Measurements from ENCODE around the gene EDN3.
A peak's percentile ranks its signal among the peaks of the same experiment; 100 is the strongest.
"Not testable (repeated sequence)": the region's sequence is repeated elsewhere in the genome, so short reads cannot be mapped to it uniquely, and the experiment has no call there.

EDN3 gene

GRCh38 chr20:59335377-59335776, 35.0 kb downstream of the EDN3 start:
- Mint-ChIP-seq H3K9me3 (no peaks in the 10 kb centered on the region), H3K4me3 (no peak overlapping the region), H3K36me3 (ENCODE audit: low read depth) (no peaks in the 10 kb centered on the region), H3K4me1 (ENCODE audit: low read depth) (peaks cover 5% of the 10 kb centered on the region), H3K27me3 (peaks cover 11% of the 10 kb centered on the region), H3K27ac (no peak overlapping the region)
- intact Hi-C loops (cut with micrococcal nuclease) = no loop called here

GRCh38 chr20:59336540-59336939, 36.1 kb downstream of the EDN3 start:
- Mint-ChIP-seq H3K4me1 (ENCODE audit: low read depth) (peaks cover 5% of the 10 kb centered on the region), H3K27ac (no peak overlapping the region), H3K9me3 (no peaks in the 10 kb centered on the region), H3K4me3 (no peak overlapping the region), H3K27me3 (peaks cover 5% of the 10 kb centered on the region), H3K36me3 (ENCODE audit: low read depth) (no peaks in the 10 kb centered on the region)
- intact Hi-C loops (cut with micrococcal nuclease) = no loop called here

- H3K27ac Mint-ChIP-seq = peak overlapping the region; percentile 33
- intact Hi-C loops (cut with micrococcal nuclease); H3K4me3 Mint-ChIP-seq; H3K4me1 Mint-ChIP-seq (ENCODE audit: low read depth); H3K9me3 Mint-ChIP-seq; H3K36me3 Mint-ChIP-seq (ENCODE audit: low read depth); H3K27me3 Mint-ChIP-seq: not testable (repeated sequence)
Observed at GRCh38 chr20:59338444-59338843, 38.0 kb downstream of the EDN3 start.

- Mint-ChIP-seq H3K27ac (no peak overlapping the region), H3K36me3 (ENCODE audit: low read depth) (no peaks in the 10 kb centered on the region), H3K4me1 (ENCODE audit: low read depth) (peaks cover 5% of the 10 kb centered on the region), H3K27me3 (peaks cover 5% of the 10 kb centered on the region), H3K9me3 (peaks cover 18% of the 10 kb centered on the region), H3K4me3 (no peak overlapping the region)
- intact Hi-C loops (cut with micrococcal nuclease) = no loop called here
Observed at GRCh38 chr20:59340201-59340885, 39.9 kb downstream of the EDN3 start.

- H3K4me3 Mint-ChIP-seq; H3K36me3 Mint-ChIP-seq (ENCODE audit: low read depth); H3K4me1 Mint-ChIP-seq (ENCODE audit: low read depth); H3K27me3 Mint-ChIP-seq; H3K27ac Mint-ChIP-seq; intact Hi-C loops (cut with micrococcal nuclease): not testable (repeated sequence)
- peaks cover 18% of the 10 kb centered on the region for H3K9me3 Mint-ChIP-seq
Observed at GRCh38 chr20:59341285-59342022, 41.0 kb downstream of the EDN3 start.

GRCh38 chr20:59342023-59342957, 41.9 kb downstream of the EDN3 start:
- H3K9me3 Mint-ChIP-seq = peaks cover 18% of the 10 kb centered on the region
- no peak overlapping the region for H3K4me3 Mint-ChIP-seq
- no peaks in the 10 kb centered on the region for H3K36me3 Mint-ChIP-seq (ENCODE audit: low read depth)
- H3K27me3 Mint-ChIP-seq = peaks cover 8% of the 10 kb centered on the region
- intact Hi-C loops (cut with micrococcal nuclease) = no loop called here
- H3K27ac Mint-ChIP-seq = no peak overlapping the region
- H3K4me1 Mint-ChIP-seq (ENCODE audit: low read depth) = peaks cover 5% of the 10 kb centered on the region

- intact Hi-C loops (cut with micrococcal nuclease) = no loop called here
- H3K27ac Mint-ChIP-seq = no peak overlapping the region
- no peak overlapping the region for H3K4me3 Mint-ChIP-seq
- H3K4me1 Mint-ChIP-seq (ENCODE audit: low read depth) = no peaks in the 10 kb centered on the region
- H3K9me3 Mint-ChIP-seq = peaks cover 18% of the 10 kb centered on the region
- no peaks in the 10 kb centered on the region for H3K36me3 Mint-ChIP-seq (ENCODE audit: low read depth)
- H3K27me3 Mint-ChIP-seq = peaks cover 5% of the 10 kb centered on the region
Observed at GRCh38 chr20:59346061-59346460, 45.6 kb downstream of the EDN3 start.

- Mint-ChIP-seq H3K4me3 (no peak overlapping the region), H3K36me3 (ENCODE audit: low read depth) (no peaks in the 10 kb centered on the region), H3K27ac (no peak overlapping the region), H3K27me3 (peaks cover 3% of the 10 kb centered on the region), H3K9me3 (peaks cover 10% of the 10 kb centered on the region), H3K4me1 (ENCODE audit: low read depth) (no peaks in the 10 kb centered on the region)
- intact Hi-C loops (cut with micrococcal nuclease) = no loop called here
Observed at GRCh38 chr20:59349277-59349676, 48.9 kb downstream of the EDN3 start.

GRCh38 chr20:59350330-59351156, 50.1 kb downstream of the EDN3 start:
- no peak overlapping the region for H3K4me3 Mint-ChIP-seq

GRCh38 chr20:59351157-59352040, 51.0 kb downstream of the EDN3 start:
- no peaks in the 10 kb centered on the region for H3K9me3 Mint-ChIP-seq
- H3K4me1 Mint-ChIP-seq (ENCODE audit: low read depth) = peaks cover 6% of the 10 kb centered on the region
- no peaks in the 10 kb centered on the region for H3K36me3 Mint-ChIP-seq (ENCODE audit: low read depth)
- H3K27me3 Mint-ChIP-seq = peaks cover 7% of the 10 kb centered on the region
- intact Hi-C loops (cut with micrococcal nuclease) = no loop called here
- no peak overlapping the region for H3K4me3 Mint-ChIP-seq
- H3K27ac Mint-ChIP-seq = no peak overlapping the region

More at GRCh38 chr20:59350330-59351156, 50.1 kb downstream of the EDN3 start:
- Mint-ChIP-seq H3K9me3 (no peaks in the 10 kb centered on the region), H3K36me3 (ENCODE audit: low read depth) (no peaks in the 10 kb centered on the region), H3K27ac (no peak overlapping the region), H3K4me1 (ENCODE audit: low read depth) (no peaks in the 10 kb centered on the region), H3K27me3 (peaks cover 3% of the 10 kb centered on the region)
- intact Hi-C loops (cut with micrococcal nuclease) = no loop called here

- H3K27ac Mint-ChIP-seq = no peak overlapping the region
- H3K4me1 Mint-ChIP-seq (ENCODE audit: low read depth) = peaks cover 8% of the 10 kb centered on the region
- peaks cover 6% of the 10 kb centered on the region for H3K27me3 Mint-ChIP-seq
- H3K9me3 Mint-ChIP-seq = no peaks in the 10 kb centered on the region
- intact Hi-C loops (cut with micrococcal nuclease) = no loop called here
- H3K36me3 Mint-ChIP-seq (ENCODE audit: low read depth) = no peaks in the 10 kb centered on the region
- no peak overlapping the region for H3K4me3 Mint-ChIP-seq
Observed at GRCh38 chr20:59352541-59352940, 52.1 kb downstream of the EDN3 start.

- Mint-ChIP-seq H3K4me3 (no peak overlapping the region), H3K27me3 (peaks cover 8% of the 10 kb centered on the region), H3K27ac (no peak overlapping the region), H3K9me3 (no peaks in the 10 kb centered on the region), H3K4me1 (ENCODE audit: low read depth) (peaks cover 8% of the 10 kb centered on the region), H3K36me3 (ENCODE audit: low read depth) (no peaks in the 10 kb centered on the region)
- intact Hi-C loops (cut with micrococcal nuclease) = no loop called here
Observed at GRCh38 chr20:59352990-59353389, 52.6 kb downstream of the EDN3 start.

GRCh38 chr20:59354460-59354859, 54.0 kb downstream of the EDN3 start:
- Mint-ChIP-seq H3K27ac (no peak overlapping the region), H3K36me3 (ENCODE audit: low read depth) (no peaks in the 10 kb centered on the region), H3K27me3 (peaks cover 9% of the 10 kb centered on the region), H3K4me1 (ENCODE audit: low read depth) (peaks cover 15% of the 10 kb centered on the region), H3K9me3 (no peaks in the 10 kb centered on the region), H3K4me3 (no peak overlapping the region)
- intact Hi-C loops (cut with micrococcal nuclease) = no loop called here

Data from dendritic cell treated with granulocyte-macrophage colony-stimulating factor and Interleukin-4, amounts not matched to agents 40 ng/mL and 50 ng/mL, for 4 days (primary cell).